Measurements from ENCODE around the gene OR6B2.

Gene OR6B2

DNA sequence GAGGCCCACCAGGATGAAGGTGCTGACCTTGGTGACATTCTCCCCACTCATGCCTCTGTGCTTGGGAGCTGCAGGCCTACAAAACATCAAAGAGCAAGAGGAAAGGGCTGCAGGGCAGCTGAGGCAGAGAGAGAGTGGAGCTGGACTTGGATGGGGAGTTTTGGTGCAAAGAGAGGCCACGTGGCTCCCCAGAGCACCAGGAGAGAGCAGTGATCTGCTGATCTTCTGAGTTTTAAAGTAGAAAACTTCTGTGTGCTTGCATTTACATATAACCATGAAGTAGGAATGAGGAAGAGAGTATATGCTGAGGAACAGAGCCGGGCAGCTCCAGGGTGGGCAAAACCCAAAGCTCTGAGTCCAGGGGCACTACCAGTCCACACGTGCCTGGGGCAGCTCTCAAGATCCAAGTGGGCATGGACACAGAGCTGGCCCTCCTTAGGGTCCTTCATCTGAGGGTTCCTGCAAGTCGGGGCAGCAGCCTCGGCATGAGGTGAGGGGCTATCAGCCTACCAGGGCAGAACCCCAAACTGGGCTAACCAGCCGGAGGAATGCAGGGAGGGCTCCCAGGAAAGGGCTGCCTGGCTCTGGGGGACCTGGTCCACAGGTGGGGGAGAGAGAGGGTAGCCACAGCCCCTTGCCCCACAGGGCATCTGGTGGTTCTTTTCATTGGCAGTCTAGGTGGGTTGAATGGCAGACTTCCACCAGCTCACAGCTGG, at the start of gene OR6B2:
Gene OR6B2 (minus strand): TSS at position 51 of the 716 bp plus-strand sequence. CDS start 0 bp downstream, at position 51.
- no peaks in the 10 kb centered on the region for H3K36me3 Mint-ChIP-seq
- peaks cover 9% of the 10 kb centered on the region for H3K27me3 Mint-ChIP-seq
- H3K4me1 Mint-ChIP-seq: no peaks in the 10 kb centered on the region
- H3K27ac Mint-ChIP-seq: no peak within 1 kb of the TSS
- no peaks in the 10 kb centered on the region for H3K9me3 Mint-ChIP-seq
- H3K4me3 Mint-ChIP-seq: no peak within 1 kb of the TSS

DNA sequence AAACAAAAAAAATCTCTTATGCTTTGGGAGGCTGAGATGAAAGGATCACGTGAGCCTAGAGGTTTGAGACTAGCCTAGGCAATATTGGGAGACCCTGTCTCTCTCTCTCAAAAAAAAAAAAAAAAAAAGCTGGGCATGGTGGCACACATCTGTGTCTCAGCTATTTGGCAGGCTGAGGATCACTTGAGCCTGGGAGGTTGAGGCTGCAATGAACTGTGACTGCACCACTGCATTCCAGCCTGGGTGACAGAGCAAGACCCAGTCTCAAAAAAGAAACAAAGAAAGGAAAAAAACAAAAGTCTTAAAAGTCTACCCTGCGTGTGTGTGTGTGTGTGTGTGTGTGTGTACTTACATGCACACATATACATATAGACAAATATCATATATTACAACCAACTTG, 48.4 kb upstream of the OR6B2 start:
- Mint-ChIP-seq H3K36me3 (peaks cover 4% of the 10 kb centered on the region), H3K4me1 (no peaks in the 10 kb centered on the region), H3K9me3 (peaks cover 25% of the 10 kb centered on the region), H3K4me3 (no peak overlapping the region), H3K27me3 (peaks cover 24% of the 10 kb centered on the region), H3K27ac (no peak overlapping the region)

DNA sequence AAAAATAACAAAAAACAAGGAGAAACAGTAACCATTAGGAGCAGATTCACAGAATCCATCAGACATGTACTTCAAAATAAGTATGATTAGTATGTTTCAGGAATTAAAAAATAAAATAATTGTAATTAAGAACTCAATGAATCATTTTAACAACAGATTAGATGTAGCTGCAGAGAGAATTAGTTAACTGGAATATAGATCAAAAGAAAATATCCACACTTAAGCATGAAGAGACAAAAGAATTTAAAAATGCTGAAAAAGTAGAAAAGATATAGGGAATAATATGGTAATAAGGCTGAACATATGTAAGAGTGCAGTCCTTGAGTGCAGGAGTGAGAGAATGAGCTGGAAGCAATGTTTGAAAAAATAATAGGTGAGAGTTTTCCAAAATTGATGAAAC, 47.2 kb upstream of the OR6B2 start:
- peaks cover 17% of the 10 kb centered on the region for H3K27me3 Mint-ChIP-seq
- H3K9me3 Mint-ChIP-seq: peaks cover 25% of the 10 kb centered on the region
- H3K36me3 Mint-ChIP-seq: peaks cover 4% of the 10 kb centered on the region
- no peak overlapping the region for H3K27ac Mint-ChIP-seq
- H3K4me1 Mint-ChIP-seq: no peaks in the 10 kb centered on the region
- no peak overlapping the region for H3K4me3 Mint-ChIP-seq

DNA sequence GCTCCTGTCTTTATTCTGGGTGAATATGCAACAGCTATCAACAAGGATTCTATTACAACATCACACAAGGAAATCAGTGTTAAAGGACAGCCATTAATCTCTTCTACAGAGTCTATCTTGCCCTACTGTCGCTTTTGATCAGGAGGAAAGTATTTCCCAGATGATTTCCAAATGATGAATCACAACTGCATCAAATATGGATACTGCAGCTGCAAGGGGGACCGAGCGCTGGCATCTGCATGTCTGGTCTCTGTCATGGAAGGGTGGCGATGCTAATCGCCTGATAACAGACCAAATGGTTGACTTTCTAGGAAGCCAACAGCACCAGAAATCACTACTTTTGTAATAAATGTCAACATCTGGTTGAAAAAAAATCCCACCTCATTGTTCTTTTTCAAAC, 44.3 kb upstream of the OR6B2 start:
- no peaks in the 10 kb centered on the region for H3K4me1 Mint-ChIP-seq
- no peak overlapping the region for H3K4me3 Mint-ChIP-seq
- peaks cover 4% of the 10 kb centered on the region for H3K36me3 Mint-ChIP-seq
- no peak overlapping the region for H3K27ac Mint-ChIP-seq
- H3K9me3 Mint-ChIP-seq: peaks cover 25% of the 10 kb centered on the region
- H3K27me3 Mint-ChIP-seq: peaks cover 10% of the 10 kb centered on the region

DNA sequence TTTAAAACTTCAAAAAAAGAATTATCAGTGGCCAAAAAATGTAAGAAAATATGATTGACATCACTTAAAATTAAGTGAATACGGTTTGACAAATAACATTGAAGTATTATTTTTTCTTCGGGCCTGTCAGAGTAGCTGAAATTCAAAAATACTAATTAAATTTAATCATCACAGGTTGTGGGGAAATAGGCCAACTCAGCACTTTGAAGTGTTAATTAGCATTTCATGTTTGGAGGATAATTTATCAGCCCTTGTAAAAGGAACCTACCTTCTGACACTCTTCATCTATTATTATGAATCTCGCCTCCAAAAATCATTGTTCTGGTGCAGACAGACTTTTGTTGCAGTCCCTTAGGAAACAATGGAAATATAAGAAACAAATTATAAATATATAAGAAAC, 40.7 kb upstream of the OR6B2 start:
- no peak overlapping the region for H3K27ac Mint-ChIP-seq
- no peaks in the 10 kb centered on the region for H3K4me1 Mint-ChIP-seq
- no peaks in the 10 kb centered on the region for H3K36me3 Mint-ChIP-seq
- no peak overlapping the region for H3K4me3 Mint-ChIP-seq
- peaks cover 12% of the 10 kb centered on the region for H3K27me3 Mint-ChIP-seq
- peaks cover 3% of the 10 kb centered on the region for H3K9me3 Mint-ChIP-seq

DNA sequence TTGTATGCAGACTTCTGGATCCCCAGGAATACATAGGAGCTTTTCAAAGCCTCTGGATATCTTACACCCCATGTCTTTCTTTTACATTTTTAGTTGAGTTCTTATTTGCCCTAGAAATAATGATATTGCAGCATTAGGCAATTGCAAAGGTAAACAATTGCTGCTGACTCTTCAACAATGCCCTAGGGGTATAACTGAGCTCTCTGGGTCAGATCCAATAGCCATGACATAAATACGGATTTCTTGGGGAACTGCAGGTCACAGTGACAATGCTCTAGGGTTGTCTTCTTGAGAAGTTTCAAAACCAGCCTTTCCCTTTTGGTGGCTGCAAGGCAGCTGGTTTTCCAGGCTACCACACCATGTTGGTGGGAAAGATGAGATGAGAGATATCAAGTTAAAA, 39.6 kb upstream of the OR6B2 start:
- Mint-ChIP-seq H3K27me3 (peaks cover 7% of the 10 kb centered on the region), H3K4me3 (no peak overlapping the region), H3K36me3 (no peaks in the 10 kb centered on the region), H3K4me1 (no peaks in the 10 kb centered on the region), H3K27ac (no peak overlapping the region), H3K9me3 (no peaks in the 10 kb centered on the region)

DNA sequence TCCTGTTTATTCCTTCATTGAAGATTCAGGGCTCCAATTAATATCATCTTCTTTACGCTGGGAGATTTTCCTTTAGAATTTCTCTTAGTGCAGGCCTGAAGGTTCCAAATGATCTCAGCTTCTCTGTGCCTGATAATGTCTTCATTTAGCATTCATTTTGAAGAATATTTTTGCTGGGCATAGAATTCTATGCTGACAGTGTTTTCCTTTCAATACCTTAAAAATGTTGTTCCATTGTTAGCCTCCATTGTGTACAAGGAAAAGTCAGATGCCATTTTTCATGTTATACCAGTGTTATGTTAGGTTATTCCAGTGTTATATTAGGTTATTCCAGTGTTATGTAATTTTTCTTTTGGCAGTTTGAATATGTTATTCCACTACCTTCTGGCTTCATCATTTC, 38.0 kb upstream of the OR6B2 start:
- Mint-ChIP-seq H3K9me3 (no peaks in the 10 kb centered on the region), H3K36me3 (no peaks in the 10 kb centered on the region), H3K4me1 (no peaks in the 10 kb centered on the region), H3K4me3 (no peak overlapping the region), H3K27me3 (peaks cover 6% of the 10 kb centered on the region), H3K27ac (no peak overlapping the region)

DNA sequence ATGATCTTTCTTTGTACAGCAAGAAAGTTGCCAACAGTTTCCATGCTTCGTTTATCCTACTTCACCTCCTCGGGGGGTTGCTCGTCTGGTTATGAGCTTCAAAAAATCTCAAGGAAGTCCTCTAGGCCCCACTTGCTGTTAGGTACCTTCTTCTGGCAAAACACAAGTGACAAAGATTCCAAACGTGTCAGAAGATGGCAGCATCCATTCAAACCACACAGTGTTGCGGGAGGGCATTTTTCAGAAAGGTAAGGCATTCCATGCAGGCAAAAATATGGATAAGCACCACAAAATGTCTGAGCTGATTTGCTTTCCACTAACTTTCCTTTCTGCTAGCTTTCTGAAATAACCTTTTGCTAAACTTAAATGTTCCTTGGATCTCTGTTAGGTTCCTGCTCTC, 36.3 kb upstream of the OR6B2 start:
- H3K4me1 Mint-ChIP-seq: no peaks in the 10 kb centered on the region

DNA sequence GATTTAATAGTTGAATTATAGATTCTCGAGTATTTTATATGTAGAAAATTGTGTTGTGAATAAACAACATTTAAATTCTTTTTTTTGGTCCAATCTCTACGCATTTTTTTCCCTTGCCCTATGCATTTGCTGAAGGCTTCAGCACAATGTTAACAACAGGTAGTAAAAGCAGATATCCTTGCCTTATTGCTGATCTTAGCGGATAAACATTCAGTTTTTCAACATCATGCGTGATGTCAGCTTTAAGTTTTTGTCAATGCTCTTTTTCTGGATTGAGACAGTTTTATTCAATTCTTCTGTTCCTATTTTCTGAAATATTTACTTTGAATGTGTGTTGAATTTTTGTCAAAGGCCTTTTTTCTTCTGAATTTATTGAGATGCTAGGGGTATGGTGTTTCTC, 34.7 kb upstream of the OR6B2 start:
- Mint-ChIP-seq H3K9me3 (no peaks in the 10 kb centered on the region), H3K4me1 (no peaks in the 10 kb centered on the region), H3K27ac (no peak overlapping the region), H3K4me3 (no peak overlapping the region), H3K27me3 (peaks cover 8% of the 10 kb centered on the region), H3K36me3 (no peaks in the 10 kb centered on the region)

More for the DNA sequence above, 36.3 kb upstream of the OR6B2 start:
- Mint-ChIP-seq H3K36me3 (no peaks in the 10 kb centered on the region), H3K4me3 (no peak overlapping the region), H3K27ac (no peak overlapping the region), H3K27me3 (peaks cover 6% of the 10 kb centered on the region), H3K9me3 (no peaks in the 10 kb centered on the region)

DNA sequence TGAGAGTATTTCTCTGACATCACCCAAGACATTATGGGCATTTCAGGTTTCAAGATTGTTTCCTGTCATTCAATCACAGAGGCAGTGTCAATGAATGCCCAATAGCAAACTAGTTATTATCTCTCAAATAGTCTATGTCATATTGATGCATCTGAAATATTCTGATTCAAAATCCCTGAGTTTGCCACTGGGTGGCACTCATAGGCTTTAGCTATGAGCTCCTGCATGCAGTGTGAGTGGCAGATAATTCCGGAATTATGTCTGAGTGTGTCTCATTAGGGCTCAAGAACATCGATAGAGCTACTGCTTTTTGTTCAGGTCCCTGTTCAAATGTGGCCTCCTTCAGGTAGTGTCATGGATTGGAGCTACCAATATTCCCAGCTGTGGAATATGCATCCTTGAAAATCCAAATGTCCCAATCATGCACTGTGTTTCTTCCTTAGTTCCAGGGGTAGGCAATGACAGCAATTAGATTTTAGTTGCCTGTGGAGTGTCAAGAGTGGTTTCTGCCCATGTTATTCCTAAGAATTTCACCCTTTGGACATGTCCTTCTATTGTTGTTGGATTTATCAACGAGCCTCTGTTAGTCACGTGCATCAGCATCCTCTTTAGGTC, 30.9 kb upstream of the OR6B2 start:
- H3K36me3 Mint-ChIP-seq: no peaks in the 10 kb centered on the region
- no peaks in the 10 kb centered on the region for H3K9me3 Mint-ChIP-seq
- no peak overlapping the region for H3K27ac Mint-ChIP-seq
- H3K4me1 Mint-ChIP-seq: no peaks in the 10 kb centered on the region
- peaks cover 7% of the 10 kb centered on the region for H3K27me3 Mint-ChIP-seq
- H3K4me3 Mint-ChIP-seq: no peak overlapping the region

DNA sequence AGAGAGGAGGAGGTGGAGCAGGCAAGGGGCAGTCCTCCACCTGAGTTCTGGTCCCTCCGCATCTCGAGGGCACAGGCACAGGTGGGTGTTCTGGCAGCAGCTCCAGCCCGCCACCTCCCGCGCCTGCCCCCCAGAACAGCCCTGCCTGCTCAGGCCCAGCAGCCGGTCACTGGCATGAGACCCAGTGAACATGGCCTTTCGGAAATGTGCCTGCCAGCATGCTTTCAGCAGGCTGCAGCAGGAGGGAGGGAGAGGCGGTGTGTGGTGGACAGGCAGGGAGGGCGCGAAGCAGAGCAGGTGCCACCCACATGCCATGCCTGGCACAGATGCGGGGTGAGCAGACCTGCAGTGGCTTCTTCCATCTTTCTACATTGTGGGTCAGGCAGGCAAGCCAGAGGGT, 26.4 kb upstream of the OR6B2 start:
- no peaks in the 10 kb centered on the region for H3K36me3 Mint-ChIP-seq
- no peaks in the 10 kb centered on the region for H3K4me1 Mint-ChIP-seq
- no peaks in the 10 kb centered on the region for H3K9me3 Mint-ChIP-seq
- peaks cover 32% of the 10 kb centered on the region for H3K27me3 Mint-ChIP-seq
- H3K27ac Mint-ChIP-seq: no peak overlapping the region
- H3K4me3 Mint-ChIP-seq: no peak overlapping the region

DNA sequence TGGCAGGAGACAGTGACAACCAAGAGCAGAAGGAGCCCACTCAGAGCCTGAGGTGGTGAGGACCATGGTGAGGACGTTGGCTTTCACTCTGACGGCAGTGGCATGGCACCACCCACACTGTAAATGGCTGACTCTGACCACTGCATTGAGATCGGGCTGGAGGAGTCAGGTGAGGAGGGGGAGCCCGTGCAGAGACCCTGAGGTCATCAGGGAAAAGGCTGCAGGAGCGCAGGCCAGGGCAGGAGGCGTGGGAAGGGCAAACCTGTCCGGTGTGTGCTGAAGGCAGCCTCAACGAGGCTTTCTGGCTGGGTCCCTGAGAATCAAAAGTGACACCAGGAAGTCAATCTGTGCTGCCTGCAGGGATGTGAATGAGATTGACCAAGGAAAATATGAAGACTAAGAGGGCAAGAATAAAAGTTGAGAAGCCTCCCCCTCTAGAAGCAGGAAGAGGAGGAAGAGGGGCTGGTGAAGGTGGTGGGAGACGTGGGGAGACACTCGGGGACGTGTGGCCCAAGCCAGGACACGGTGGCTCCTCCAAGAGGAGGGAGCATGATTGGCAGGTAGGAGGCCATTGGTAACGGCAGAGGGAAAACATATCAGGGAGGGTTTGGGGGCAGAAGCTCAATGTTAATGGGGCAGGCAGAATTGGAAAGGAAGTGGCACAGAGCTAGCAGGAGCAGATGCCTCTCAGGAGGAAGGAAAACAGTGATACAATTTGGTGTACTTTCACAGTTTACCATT, 25.1 kb upstream of the OR6B2 start:
- no peaks in the 10 kb centered on the region for H3K36me3 Mint-ChIP-seq
- H3K27me3 Mint-ChIP-seq: peaks cover 31% of the 10 kb centered on the region

DNA sequence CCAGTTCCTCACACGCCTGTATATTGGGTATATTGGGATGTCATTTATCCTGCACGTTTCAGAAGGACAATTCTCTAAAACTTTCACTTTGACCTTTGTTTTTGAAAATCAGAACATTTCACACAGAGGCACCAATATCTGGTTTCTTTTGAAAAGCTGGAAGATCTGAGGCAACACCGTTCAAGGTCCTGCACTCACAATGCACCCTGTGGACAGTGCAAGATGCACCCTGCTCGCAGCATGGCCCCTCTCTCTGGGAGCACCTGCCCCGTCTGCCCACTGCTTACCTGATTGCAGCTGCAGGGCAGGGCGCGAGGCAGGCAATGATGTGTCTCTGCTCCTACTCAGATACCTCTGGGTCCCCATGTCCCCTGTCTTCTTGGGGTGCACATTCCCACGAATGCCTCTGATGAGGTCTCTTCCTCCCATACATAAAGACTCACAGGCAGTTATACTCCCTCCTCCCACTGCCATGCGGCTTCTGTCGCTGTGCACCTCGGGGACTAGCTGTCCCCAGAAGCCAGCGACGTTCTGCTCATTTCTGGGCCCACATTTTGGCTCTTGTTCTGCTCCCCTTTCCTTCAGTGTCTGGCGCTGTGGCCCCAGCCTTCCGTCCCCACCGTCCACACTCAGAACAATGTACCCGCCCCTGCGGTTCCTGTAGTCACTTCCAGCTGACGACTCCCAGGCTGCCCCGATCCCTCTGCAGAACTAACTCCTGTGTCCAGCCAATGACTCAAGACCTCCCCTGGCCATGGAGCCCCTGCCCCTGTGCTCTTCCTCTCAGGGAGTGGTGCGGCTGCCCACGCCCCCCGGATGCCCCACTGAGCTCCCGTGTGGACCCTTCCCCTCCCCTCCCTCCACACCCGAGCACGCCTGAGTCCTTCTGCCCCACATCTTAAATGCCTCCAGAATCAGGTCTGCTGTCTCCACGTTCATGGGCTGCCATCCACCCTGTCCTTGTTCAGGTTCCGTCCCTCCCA, 23.2 kb upstream of the OR6B2 start, which contains the start of gene OR6B3:
Gene OR6B3 (minus strand): TSS at position 349 of the 983 bp plus-strand sequence.
- H3K9me3 Mint-ChIP-seq: no peaks in the 10 kb centered on the region
- no peaks in the 10 kb centered on the region for H3K36me3 Mint-ChIP-seq
- H3K27ac Mint-ChIP-seq: no peak within 1 kb of the TSS
- H3K4me3 Mint-ChIP-seq: no peak within 1 kb of the TSS
- peaks cover 39% of the 10 kb centered on the region for H3K27me3 Mint-ChIP-seq
- no peaks in the 10 kb centered on the region for H3K4me1 Mint-ChIP-seq

More for the DNA sequence above, 25.1 kb upstream of the OR6B2 start:
- Mint-ChIP-seq H3K4me3 (no peak overlapping the region), H3K9me3 (no peaks in the 10 kb centered on the region), H3K4me1 (no peaks in the 10 kb centered on the region), H3K27ac (no peak overlapping the region)

DNA sequence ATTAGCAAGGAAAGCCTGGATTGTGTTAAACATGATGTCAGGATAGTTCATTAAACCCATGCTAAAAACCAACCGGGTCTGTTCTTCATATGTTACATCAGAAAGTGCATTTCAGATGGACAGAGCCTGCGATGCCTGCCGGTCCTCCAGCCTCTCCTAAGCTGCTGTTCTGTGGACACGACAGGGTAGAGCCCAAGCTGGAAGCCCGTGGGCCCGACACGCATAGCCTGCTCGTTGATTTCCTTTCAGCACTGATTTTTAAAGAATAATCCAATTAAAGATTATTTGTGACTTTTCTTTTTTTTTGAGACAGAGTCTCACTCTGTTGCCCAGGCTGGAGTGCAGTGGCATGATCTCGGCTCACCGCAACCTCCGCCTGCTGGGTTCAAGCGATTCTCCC, 22.3 kb upstream of the OR6B2 start:
- Mint-ChIP-seq H3K4me3 (no peak overlapping the region), H3K9me3 (no peaks in the 10 kb centered on the region), H3K27me3 (peaks cover 43% of the 10 kb centered on the region), H3K4me1 (no peaks in the 10 kb centered on the region), H3K27ac (no peak overlapping the region), H3K36me3 (no peaks in the 10 kb centered on the region)

DNA sequence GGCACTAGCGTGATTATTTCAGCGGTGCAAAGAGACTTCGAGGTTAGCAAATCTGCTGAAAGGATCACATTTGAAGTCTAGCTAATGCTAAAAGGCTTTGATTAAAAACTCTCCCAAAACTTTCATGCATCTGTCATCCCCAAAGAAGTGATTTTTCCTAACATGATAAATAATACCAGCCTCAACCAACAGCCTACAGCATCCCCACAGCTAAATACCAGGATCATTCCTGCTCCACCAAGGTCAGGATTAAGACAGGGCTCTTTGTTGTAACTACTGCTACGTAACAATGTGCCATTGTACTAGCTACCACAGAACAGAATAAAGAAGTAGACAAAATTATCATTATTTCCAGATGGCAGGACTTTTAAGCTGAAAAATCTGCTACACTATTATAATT, 21.5 kb upstream of the OR6B2 start:
- Mint-ChIP-seq H3K36me3 (no peaks in the 10 kb centered on the region), H3K27ac (no peak overlapping the region), H3K9me3 (no peaks in the 10 kb centered on the region)

More for the DNA sequence above, 21.5 kb upstream of the OR6B2 start:
- Mint-ChIP-seq H3K27me3 (peaks cover 46% of the 10 kb centered on the region), H3K4me1 (no peaks in the 10 kb centered on the region), H3K4me3 (no peak overlapping the region)
